OCI-LY7 (cell line): ENCODE measurements around the gene ZBTB47.

Experiments used
- CTCF ChIP-seq: fragments of 200-600 bp; sonication (generic); conservative IDR thresholded peaks from 2 replicates; pipeline ENCODE4 v1.5.1; 2014; ENCODE audit warnings: mild to moderate bottlenecking, antibody characterized with exemption, low read length, moderate library complexity, mixed read lengths
- EZH2phosphoT487 ChIP-seq: fragments of 200-600 bp; sonication (generic); IDR thresholded peaks from 2 replicates; pipeline ENCODE4 v1.6.1; 2018; ENCODE audit warnings: low read depth, borderline replicate concordance, mild to moderate bottlenecking, mixed run types, antibody characterized with exemption, low read length, moderate library complexity, mixed read lengths

- TF ChIP-seq CTCF (no peak), EZH2phosphoT487 (no peak)
These were observed 12.5 kb downstream of the ZBTB47 start for GRCh38 chr3:42666022-42666421.
